Stimulated activated CD8-positive, alpha-beta memory T cell treated with anti-CD3 and anti-CD28 coated beads, Interleukin-2, amount 100 ng/mL, for 1 hour (primary cell): ENCODE measurements around the gene RNF208.
A peak's percentile ranks its signal among the peaks of the same experiment; 100 is the strongest.
"Not testable (repeated sequence)": the region's sequence is repeated elsewhere in the genome, so short reads cannot be mapped to it uniquely, and the experiment has no call there.

ENCODE experiments used
- DNase-seq, 2 donors: peaks; one replicate each; pipeline ENCODE4 v3.0.0-alpha.2; 2020; ENCODE audit warnings: low read depth in 2 of 2

RNF208 gene

GRCh38 chr9:137253717-137254623 is 31.9 kb upstream of the RNF208 start:
- DNase-seq, result no peak

GRCh38 chr9:137252555-137253506 is 30.8 kb upstream of the RNF208 start:
- DNase-seq, result no peak

- no peak for DNase-seq
Measured at GRCh38 chr9:137251490-137252268, 29.6 kb upstream of the RNF208 start.

GRCh38 chr9:137251194-137251461 is 29.1 kb upstream of the RNF208 start, which contains the start of gene STPG3:
Gene STPG3 (plus strand): TSS chr9:137251286. CDS start chr9:137251287, 1 bp downstream.
- no peak for DNase-seq

GRCh38 chr9:137250329-137251193 is 28.5 kb upstream of the RNF208 start:
- DNase-seq, result no peak

- no peak for DNase-seq
Measured at GRCh38 chr9:137247916-137248175, 25.8 kb upstream of the RNF208 start.

GRCh38 chr9:137247135-137247915 is 25.3 kb upstream of the RNF208 start:
- DNase-seq, result no peak

- no peak for DNase-seq
Measured at GRCh38 chr9:137245450-137246421, 23.7 kb upstream of the RNF208 start.

- no peak for DNase-seq
Measured at GRCh38 chr9:137244486-137245449, 22.7 kb upstream of the RNF208 start.

- DNase-seq, result no peak
Measured at GRCh38 chr9:137243626-137244485, 21.8 kb upstream of the RNF208 start.

GRCh38 chr9:137243266-137243625 is 21.2 kb upstream of the RNF208 start:
- DNase-seq, result not testable (repeated sequence)

- no peak for DNase-seq
Measured at GRCh38 chr9:137242269-137243203, 20.5 kb upstream of the RNF208 start.

- peak; percentile 41 to 61 for DNase-seq
Measured at GRCh38 chr9:137241490-137242268, 19.6 kb upstream of the RNF208 start.

- peak; percentile 95 to 98 for DNase-seq
Measured at GRCh38 chr9:137240841-137241489, 18.9 kb upstream of the RNF208 start, which contains the start of gene TUBB4B. Gene TUBB4B (plus strand): TSS chr9:137241287. CDS start chr9:137241361, 74 bp downstream.
